Suprapubic skin (tissue), 4 donors: ENCODE data around the gene NPW. TPM values are rescaled to one million over a fixed set of nuclear protein-coding genes. Genes with fewer than 3 reads are reported as not detected.

Experiments used
- DNase-seq, 2 donors: peaks; one replicate each; pipeline ENCODE4 v3.0.0-alpha.2; 2019; ENCODE audit warnings: low spot score in 2 of 2
- H3K27ac ChIP-seq: fragments of 200-600 bp; sonication (generic); one replicate; pipeline ENCODE4 v1.5.1; 2019
- H3K27me3 ChIP-seq: fragments of 200-600 bp; sonication (generic); one replicate; pipeline ENCODE4 v1.5.1; 2019
- H3K36me3 ChIP-seq: fragments of 200-600 bp; sonication (generic); one replicate; pipeline ENCODE4 v1.5.1; 2019
- H3K4me1 ChIP-seq: fragments of 200-600 bp; sonication (generic); one replicate; pipeline ENCODE4 v1.5.1; 2019
- H3K4me3 ChIP-seq: fragments of 200-600 bp; sonication (generic); one replicate; pipeline ENCODE4 v1.5.1; 2019; ENCODE audit warnings: mild to moderate bottlenecking
- H3K9me3 ChIP-seq: fragments of 200-600 bp; sonication (generic); one replicate; pipeline ENCODE4 v1.5.1; 2019
- EP300 ChIP-seq: sonication (generic); formaldehyde crosslinking; IDR thresholded peaks from one replicate; pipeline ENCODE4 v1.6.1; 2017; ENCODE audit warnings: antibody characterized with exemption
- POLR2A ChIP-seq, 2 donors: fragments of 450-650 bp; IDR thresholded peaks; one replicate each; pipeline ENCODE4 v1.6.1; 2017; ENCODE audit warnings: antibody characterized with exemption in 2 of 2, mild to moderate bottlenecking in 2 of 2, moderate library complexity in 2 of 2
- POLR2AphosphoS5 ChIP-seq, 3 donors: sonication (generic); formaldehyde crosslinking; IDR thresholded peaks; one replicate each; pipeline ENCODE4 v1.6.1; 2017; ENCODE audit warnings: antibody characterized with exemption in 3 of 3
- WGBS: methylation state at CpG from one replicate; pipeline ENCODE4 v1.1.5; 2018; 5-methylcytosine and 5-hydroxymethylcytosine counted together
- total RNA-seq, 4 donors: library from RNA; depleted of rRNA; stranded (reverse); fragments of >200 nt; gene quantifications; one replicate each; pipeline ENCODE4 v1.1.0, GENCODE V29; 2016
- TF ChIP-seq, protein P1 (sequence below), 2 donors: fragments of 200-600 bp in 1 of 2; fragments of 450-650 bp in 1 of 2; sonication (generic) in 1 of 2; IDR thresholded peaks; one replicate each; pipeline ENCODE4 v1.5.1; 2016 to 2019; ENCODE audit warnings: antibody characterized with exemption in 2 of 2, mild to moderate bottlenecking in 1 of 2, moderate library complexity in 1 of 2

NPW gene
- total RNA-seq, 4 donors from 2014 or later, result 0.65 to 5.6 (median 3.0) TPM; not detected in 1

DNA sequence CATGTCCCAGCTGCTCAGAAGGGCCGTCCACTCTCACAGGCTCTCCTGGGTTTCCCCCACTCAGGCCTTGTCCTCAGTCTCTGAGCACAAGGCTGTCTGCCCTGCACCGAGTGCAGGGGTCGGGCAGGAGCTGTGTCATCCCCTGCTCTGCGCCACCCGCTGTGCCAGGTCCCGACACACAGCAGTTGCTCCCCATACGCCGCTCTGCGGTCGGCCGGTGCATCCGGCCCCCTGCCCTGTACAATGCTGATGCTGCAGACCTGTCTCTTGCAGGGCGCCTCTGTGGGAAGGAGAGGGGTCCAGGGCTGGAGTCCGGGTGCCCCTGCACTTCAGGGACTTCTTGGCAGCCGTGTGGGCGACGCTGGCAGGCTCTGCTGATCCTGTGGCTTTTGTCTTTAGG, 34.3 kb downstream of the NPW start:
- 99% methylated on average over 9 of the region's 17 CpGs for WGBS
- Histone ChIP-seq H3K9me3 (no peaks in the 10 kb centered on the region), H3K4me3 (no peak overlapping the region), H3K4me1 (peaks cover 5% of the 10 kb centered on the region), H3K36me3 (peaks cover 77% of the 10 kb centered on the region), H3K27ac (no peak overlapping the region), H3K27me3 (no peaks in the 10 kb centered on the region)
- no peak for DNase-seq
- no peak for TF ChIP-seq POLR2A (IDR thresholded peaks at IDR 0.05)
- no peak for TF ChIP-seq POLR2AphosphoS5 (IDR thresholded peaks at IDR 0.05)
- TF ChIP-seq, protein P1, sequence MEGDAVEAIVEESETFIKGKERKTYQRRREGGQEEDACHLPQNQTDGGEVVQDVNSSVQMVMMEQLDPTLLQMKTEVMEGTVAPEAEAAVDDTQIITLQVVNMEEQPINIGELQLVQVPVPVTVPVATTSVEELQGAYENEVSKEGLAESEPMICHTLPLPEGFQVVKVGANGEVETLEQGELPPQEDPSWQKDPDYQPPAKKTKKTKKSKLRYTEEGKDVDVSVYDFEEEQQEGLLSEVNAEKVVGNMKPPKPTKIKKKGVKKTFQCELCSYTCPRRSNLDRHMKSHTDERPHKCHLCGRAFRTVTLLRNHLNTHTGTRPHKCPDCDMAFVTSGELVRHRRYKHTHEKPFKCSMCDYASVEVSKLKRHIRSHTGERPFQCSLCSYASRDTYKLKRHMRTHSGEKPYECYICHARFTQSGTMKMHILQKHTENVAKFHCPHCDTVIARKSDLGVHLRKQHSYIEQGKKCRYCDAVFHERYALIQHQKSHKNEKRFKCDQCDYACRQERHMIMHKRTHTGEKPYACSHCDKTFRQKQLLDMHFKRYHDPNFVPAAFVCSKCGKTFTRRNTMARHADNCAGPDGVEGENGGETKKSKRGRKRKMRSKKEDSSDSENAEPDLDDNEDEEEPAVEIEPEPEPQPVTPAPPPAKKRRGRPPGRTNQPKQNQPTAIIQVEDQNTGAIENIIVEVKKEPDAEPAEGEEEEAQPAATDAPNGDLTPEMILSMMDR (IDR thresholded peaks at IDR 0.05), result no peak
- TF ChIP-seq EP300, result no peak

DNA sequence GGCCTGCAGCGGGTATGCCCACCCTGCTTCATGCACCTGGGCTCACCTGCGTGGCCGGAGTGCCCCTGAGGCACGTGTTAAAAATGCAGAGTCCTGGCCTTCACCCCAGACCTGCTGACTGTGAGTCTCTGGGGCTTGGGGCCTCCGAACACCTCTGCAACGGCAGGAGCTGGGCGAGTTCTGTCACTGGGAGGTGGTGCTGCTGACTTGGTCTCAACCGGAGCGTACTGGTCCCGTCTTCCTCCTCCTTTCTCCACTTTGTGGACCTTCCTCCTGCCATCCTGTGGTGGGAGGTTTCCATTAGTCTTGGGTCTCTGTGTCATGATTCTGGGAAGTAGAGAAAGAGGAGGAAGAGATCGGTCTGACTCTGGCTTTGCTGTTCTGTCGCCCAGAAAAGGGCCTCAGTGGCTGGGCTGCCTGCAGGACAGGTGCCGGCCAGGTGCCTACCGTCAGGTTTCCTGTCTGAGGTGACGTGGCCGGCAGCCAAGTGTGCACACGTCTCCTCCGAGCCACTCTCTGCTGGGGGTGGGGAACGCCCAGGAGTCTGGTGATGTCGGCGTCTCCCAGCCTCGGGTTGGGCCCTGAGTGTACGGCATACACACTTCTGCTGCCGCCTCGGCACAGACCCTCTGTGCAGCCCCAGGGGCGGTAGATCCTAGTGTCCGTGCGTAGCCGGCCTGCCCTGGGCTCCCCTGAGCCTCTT, 35.1 kb downstream of the NPW start:
- H3K4me1 ChIP-seq, result no peaks in the 10 kb centered on the region
- no peak for DNase-seq
- 81% methylated on average over 12 of the region's 29 CpGs for WGBS
- no peaks in the 10 kb centered on the region for H3K27me3 ChIP-seq
- H3K9me3 ChIP-seq, result no peaks in the 10 kb centered on the region
- TF ChIP-seq POLR2AphosphoS5 (IDR thresholded peaks at IDR 0.05) (no peak), EP300 (no peak), POLR2A (IDR thresholded peaks at IDR 0.05) (no peak)
- TF ChIP-seq, protein P1 (IDR thresholded peaks at IDR 0.05), result no peak
- no peak overlapping the region for H3K27ac ChIP-seq
- H3K4me3 ChIP-seq, result no peak overlapping the region
- peaks cover 77% of the 10 kb centered on the region for H3K36me3 ChIP-seq

DNA sequence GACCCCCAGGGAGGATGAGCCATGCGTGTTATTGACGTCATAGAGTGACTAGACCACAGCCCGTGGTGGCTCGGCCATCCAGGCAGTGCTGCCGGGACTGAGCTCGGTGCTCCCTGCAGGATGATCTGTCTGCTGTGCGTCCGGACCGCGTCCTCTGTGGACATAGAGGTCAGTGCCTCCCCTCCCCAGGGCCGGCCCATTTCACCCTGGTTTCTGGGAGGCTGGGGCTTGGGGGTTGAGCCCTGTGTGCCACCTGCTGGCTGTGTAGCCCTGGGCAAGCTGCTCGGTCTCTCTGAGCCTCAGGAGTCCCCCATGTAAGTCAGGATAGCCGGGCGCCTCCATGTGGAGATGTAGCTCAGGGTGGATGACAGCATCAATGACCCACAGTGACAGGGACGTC, 36.5 kb downstream of the NPW start:
- Histone ChIP-seq H3K27me3 (no peaks in the 10 kb centered on the region), H3K9me3 (no peaks in the 10 kb centered on the region), H3K4me1 (no peaks in the 10 kb centered on the region), H3K4me3 (no peak overlapping the region), H3K27ac (no peak overlapping the region), H3K36me3 (peaks cover 85% of the 10 kb centered on the region)
- TF ChIP-seq, protein P1 (IDR thresholded peaks at IDR 0.05), result no peak
- TF ChIP-seq POLR2A (IDR thresholded peaks at IDR 0.05) (no peak), EP300 (no peak), POLR2AphosphoS5 (IDR thresholded peaks at IDR 0.05) (no peak)
- WGBS, result 71% methylated on average over 9 of the region's 15 CpGs
- DNase-seq, result no peak

DNA sequence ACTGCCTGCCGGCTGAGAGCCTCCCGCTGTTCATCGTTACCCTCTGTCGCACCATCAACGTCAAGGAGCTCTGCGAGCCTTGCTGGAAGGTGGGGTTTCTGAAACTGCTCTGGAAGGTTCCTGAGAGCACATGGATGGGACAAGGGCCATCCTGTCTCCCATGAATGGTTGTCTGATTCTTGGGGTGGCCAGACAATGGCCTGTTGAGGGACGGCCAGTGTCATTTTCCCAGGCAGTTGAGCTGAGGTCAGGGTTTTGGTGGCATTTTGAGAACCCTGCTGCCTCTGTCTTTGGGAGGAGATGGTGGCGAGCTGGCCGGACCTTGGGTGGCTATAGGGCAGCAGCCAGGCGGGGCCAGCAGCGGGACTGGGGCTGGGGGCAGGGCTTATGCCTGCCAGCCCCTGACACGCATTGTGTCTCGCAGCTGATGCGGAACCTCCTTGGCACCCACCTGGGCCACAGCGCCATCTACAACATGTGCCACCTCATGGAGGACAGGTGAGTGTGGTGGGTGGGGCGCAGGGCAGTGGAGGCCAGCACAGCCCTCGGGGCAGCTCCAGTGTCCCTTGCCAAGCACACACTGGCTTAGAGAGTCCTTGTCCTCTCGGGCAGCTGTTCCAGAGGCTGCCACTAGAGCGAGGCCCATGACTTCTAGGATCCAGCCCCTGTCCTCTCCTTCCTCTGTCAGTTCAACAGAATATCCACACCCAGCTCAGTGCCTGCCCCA, 37.3 kb downstream of the NPW start:
- H3K36me3 ChIP-seq, result peaks cover 85% of the 10 kb centered on the region
- 95% methylated on average over 11 of the region's 19 CpGs for WGBS

DNA sequence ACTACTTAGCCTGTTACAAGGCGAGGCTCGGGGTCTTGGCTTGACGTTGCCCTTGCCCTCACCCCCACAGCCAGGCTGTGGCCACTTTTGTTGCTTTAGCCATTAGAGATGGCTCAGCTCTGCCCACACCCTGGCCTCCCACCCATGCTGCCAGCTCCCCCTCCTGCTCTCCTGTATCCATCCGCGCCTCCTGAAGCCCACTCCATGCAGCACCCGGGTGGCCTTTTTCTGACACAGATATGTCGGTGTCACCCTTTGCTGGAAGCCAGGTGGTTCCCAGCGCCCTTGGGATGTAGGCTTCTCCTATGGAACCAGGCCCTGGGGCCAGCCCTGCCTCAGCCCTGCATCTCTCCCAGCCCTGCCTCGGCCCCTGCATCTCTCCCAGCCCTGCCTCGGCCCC, 37.9 kb downstream of the NPW start:
- Histone ChIP-seq H3K9me3 (no peaks in the 10 kb centered on the region), H3K27me3 (no peaks in the 10 kb centered on the region), H3K4me3 (no peak overlapping the region), H3K36me3 (peaks cover 86% of the 10 kb centered on the region), H3K27ac (no peak overlapping the region), H3K4me1 (no peaks in the 10 kb centered on the region)
- TF ChIP-seq, protein P1 (IDR thresholded peaks at IDR 0.05), result no peak
- TF ChIP-seq POLR2A (IDR thresholded peaks at IDR 0.05), result no peak
- no peak for TF ChIP-seq EP300
- TF ChIP-seq POLR2AphosphoS5 (IDR thresholded peaks at IDR 0.05), result no peak
- no peak for DNase-seq
- WGBS, result 87% methylated on average over 10 of the region's 10 CpGs

More for the DNA sequence above, 37.3 kb downstream of the NPW start:
- DNase-seq, result no peak
- Histone ChIP-seq H3K27me3 (no peaks in the 10 kb centered on the region), H3K27ac (no peak overlapping the region), H3K4me1 (no peaks in the 10 kb centered on the region), H3K4me3 (no peak overlapping the region), H3K9me3 (no peaks in the 10 kb centered on the region)
- no peak for TF ChIP-seq POLR2A (IDR thresholded peaks at IDR 0.05)
- TF ChIP-seq, protein P1 (IDR thresholded peaks at IDR 0.05), result no peak
- no peak for TF ChIP-seq POLR2AphosphoS5 (IDR thresholded peaks at IDR 0.05)
- TF ChIP-seq EP300, result no peak
